ENCODE data around the gene THSD4.

Gene THSD4

GRCh38 chr15:71781179-71781964 is 666.1 kb downstream of the THSD4 start:
- H3K4me3 ChIP-seq: no peak overlapping the region
- H3K27ac ChIP-seq: no peak overlapping the region

GRCh38 chr15:71781965-71782265 is 666.6 kb downstream of the THSD4 start:
- H3K27ac ChIP-seq: no peak overlapping the region

GRCh38 chr15:71782422-71783165 is 667.3 kb downstream of the THSD4 start:
- Histone ChIP-seq H3K27ac (no peak overlapping the region), H3K4me3 (no peak overlapping the region)

More at GRCh38 chr15:71781965-71782265, 666.6 kb downstream of the THSD4 start:
- H3K4me3 ChIP-seq: no peak overlapping the region

GRCh38 chr15:71784719-71785118 is 669.4 kb downstream of the THSD4 start:
- Histone ChIP-seq H3K4me3 (no peak overlapping the region), H3K27ac (no peak overlapping the region)

- no peak overlapping the region for H3K4me3 ChIP-seq
- no peak overlapping the region for H3K27ac ChIP-seq
Observed at GRCh38 chr15:71785996-71786395, 670.7 kb downstream of the THSD4 start.

- Histone ChIP-seq H3K27ac (no peak overlapping the region), H3K4me3 (no peak overlapping the region)
Observed at GRCh38 chr15:71786673-71787072, 671.4 kb downstream of the THSD4 start.

GRCh38 chr15:71788646-71789579 is 673.6 kb downstream of the THSD4 start:
- H3K27ac ChIP-seq: no peak overlapping the region
- H3K4me3 ChIP-seq: no peak overlapping the region

- Histone ChIP-seq H3K4me3 (no peak overlapping the region), H3K27ac (no peak overlapping the region)
Observed at GRCh38 chr15:71789616-71790015, 674.3 kb downstream of the THSD4 start.

GRCh38 chr15:71790081-71790480 is 674.8 kb downstream of the THSD4 start:
- peak overlapping the region in 2 of 21 experiments; percentile 6 to 50 for H3K27ac ChIP-seq
- H3K4me3 ChIP-seq: no peak overlapping the region

- no peak overlapping the region for H3K4me3 ChIP-seq
- H3K27ac ChIP-seq: no peak overlapping the region
Observed at GRCh38 chr15:71791975-71792374, 676.7 kb downstream of the THSD4 start.

- no peak overlapping the region for H3K27ac ChIP-seq
- no peak overlapping the region for H3K4me3 ChIP-seq
Observed at GRCh38 chr15:71792521-71792920, 677.2 kb downstream of the THSD4 start.

- H3K4me3 ChIP-seq: no peak overlapping the region
- H3K27ac ChIP-seq: no peak overlapping the region
Observed at GRCh38 chr15:71798641-71799040, 683.4 kb downstream of the THSD4 start.

GRCh38 chr15:71800190-71800589 is 684.9 kb downstream of the THSD4 start:
- Histone ChIP-seq H3K27ac (no peak overlapping the region), H3K4me3 (no peak overlapping the region)

- no peak overlapping the region for H3K27ac ChIP-seq
- no peak overlapping the region for H3K4me3 ChIP-seq
Observed at GRCh38 chr15:71800835-71801745, 685.8 kb downstream of the THSD4 start.

GRCh38 chr15:71801935-71802655 is 686.8 kb downstream of the THSD4 start:
- H3K27ac ChIP-seq: no peak overlapping the region
- no peak overlapping the region for H3K4me3 ChIP-seq

- Histone ChIP-seq H3K27ac (no peak overlapping the region), H3K4me3 (no peak overlapping the region)
Observed at GRCh38 chr15:71802770-71803169, 687.5 kb downstream of the THSD4 start.

- no peak overlapping the region for H3K27ac ChIP-seq
Observed at GRCh38 chr15:71804226-71804625, 689.0 kb downstream of the THSD4 start.

GRCh38 chr15:71804695-71805470 is 689.6 kb downstream of the THSD4 start:
- H3K27ac ChIP-seq: no peak overlapping the region
- H3K4me3 ChIP-seq: no peak overlapping the region

More at GRCh38 chr15:71804226-71804625, 689.0 kb downstream of the THSD4 start:
- no peak overlapping the region for H3K4me3 ChIP-seq
